Heart right ventricle (tissue), 16 donors: ENCODE data around the gene DYSF. TPM values are rescaled to one million over a fixed set of nuclear protein-coding genes. Genes with fewer than 3 reads are reported as not detected.

Source experiments
- ATAC-seq, 8 donors: fragments of 200-7000 bp; cut with Tn5 transposase; one replicate each; pipeline ENCODE4 v1.9.1; 2020; ENCODE audit warnings: mild to moderate bottlenecking in 8 of 8, moderate library complexity in 8 of 8, moderate number of reproducible peaks in 1 of 8
- DNase-seq, 2 donors: peaks; one replicate each; pipeline ENCODE4 v3.0.0-alpha.2; 2020
- H3K27ac ChIP-seq, 10 donors: fragments of 200-600 bp; sonication (generic) in 2 of 10; one replicate each; pipeline versions ENCODE4 v1.5.0 to v1.8.0; 2020 to 2022; ENCODE audit warnings: mild to moderate bottlenecking in 3 of 10
- H3K27me3 ChIP-seq, 7 donors: fragments of 200-600 bp; one replicate each; pipeline ENCODE4 v1.8.0; 2021 to 2022; ENCODE audit warnings: mild to moderate bottlenecking in 2 of 7
- H3K36me3 ChIP-seq, 9 donors: fragments of 200-600 bp; sonication (generic) in 1 of 9; one replicate each; pipeline versions ENCODE4 v1.5.0 to v1.8.0; 2020 to 2022; ENCODE audit warnings: mild to moderate bottlenecking in 2 of 9
- H3K4me1 ChIP-seq, 9 donors: fragments of 200-600 bp; sonication (generic) in 1 of 9; one replicate each; pipeline versions ENCODE4 v1.5.0 to v1.8.0; 2020 to 2022; ENCODE audit warnings: mild to moderate bottlenecking in 4 of 9
- H3K4me3 ChIP-seq, 10 donors: fragments of 200-600 bp; sonication (generic) in 2 of 10; one replicate each; pipeline versions ENCODE4 v1.5.0 to v1.8.0; 2020 to 2022; ENCODE audit warnings: mild to moderate bottlenecking in 7 of 10, moderate library complexity in 2 of 10
- H3K9me3 ChIP-seq, 11 donors: fragments of 200-600 bp in 10 of 11; sonication (generic) in 2 of 11; one replicate each; pipeline versions ENCODE4 v1.5.0 to v1.8.0; 2013 to 2022; ENCODE audit warnings: mild to moderate bottlenecking in 2 of 11, control low read depth in 1 of 11, moderate library complexity in 1 of 11
- CTCF ChIP-seq, 9 donors: fragments of 200-600 bp; sonication (generic) in 2 of 9; IDR thresholded peaks; one replicate each; pipeline versions ENCODE4 v1.5.0 to v1.8.0; 2021 to 2022; ENCODE audit warnings: antibody characterized with exemption in 9 of 9, mild to moderate bottlenecking in 5 of 9, moderate library complexity in 1 of 9
- WGBS, 2 donors: extraction: QIAGEN DNeasy Blood & Tissue Kit; methylation state at CpG; one replicate each; pipeline ENCODE4 v1.1.7; 2013; ENCODE audit warnings: inconsistent platforms in 1 of 2; 5-methylcytosine and 5-hydroxymethylcytosine counted together
- intact Hi-C, 10 donors: fragments of 100-400 bp; cut with DNase I; formaldehyde crosslinking; loops; one replicate each; pipeline versions ENCODE4 v1.11.1 to v1.14.2; 2022
- polyA plus RNA-seq, 2 donors: library from polyadenylated mRNA; stranded (reverse); fragments of 200-250 nt; gene quantifications; one replicate each; pipeline ENCODE4 v1.2.3, GENCODE V29; 2013
- total RNA-seq, 10 donors: library from RNA; stranded (reverse); fragmentation: NEBNext Ultra II Directional in 3 of 10; extraction: Animal tissue kit (Norgen Biotek cat#: 25700) in 3 of 10; gene quantifications; one replicate each; pipeline versions ENCODE4 v1.2.1 to v1.2.4, GENCODE V29; 2021 to 2023
- donor health status: Arrhythmogenic right ventricular cardiomyopathy.
- donor health status: ischemic (EF 13 %, LVEDD 7.1; RV severe dilation, severe dysfunction).
- donor health status: healthy with polysubstance abuse.
- donor health status: DM: no; HTN: yes; CAD: no.
- donor health status: DM: no; HTN: no; CAD: no.
- donor health status: ischemic (EF 25% LVEDD 6.9; RV normal size, moderate dysfunction).
- donor health status: ischemic (EF 25% LVEDD 5.7; RV mildly dilated, moderate dysfunction).
- donor health status: healthy.
- donor health status: DM: yes; HTN: yes; CAD: no.
- donor health status: Ischemic cardiomyopathy.
- donor health status: ischemic (EF 35%, LVEDD 5.7; RV mildly dilated, moderate dysfunction).
- donor health status: nonischemic (EF 11% LVEDD 7.7; RV severe dilation, severe dysfunction).
- donor health status: DM: yes; HTN: yes; CAD: no.
- donor health status: PGD.
- donor health status: ischemic (EF 29% LVEDD 5.4; RV normal size, mild dysfunction).
- donor health status: nonischemic (EF 23%, LVEDD 6.1; RV moderate dilation, normal function).

DYSF gene
- total and polyA plus RNA-seq, 12 donors: 20.6 to 100 (median 64.8) TPM

- Histone ChIP-seq H3K4me1 (peaks cover 0 to 7% (median 0%) of the 10 kb centered on the region in 9 donors), H3K36me3 (peaks cover 0 to 97% (median 26%) of the 10 kb centered on the region in 9 donors), H3K27ac (no peak overlapping the region), H3K9me3 (no peaks in the 10 kb centered on the region), H3K27me3 (no peaks in the 10 kb centered on the region), H3K4me3 (no peak overlapping the region)
- DNase-seq (no peak), ATAC-seq (no peak)
- TF ChIP-seq CTCF (IDR thresholded peaks at IDR 0.05): no peak
- 81 to 85% methylated on average over 9 of the region's 9 CpGs for WGBS, 2 donors
- intact Hi-C loops: no loop called here
Measured at GRCh38 chr2:71526975-71527374, 73.6 kb downstream of the DYSF start.

GRCh38 chr2:71528131-71528591, 74.8 kb downstream of the DYSF start:
- ATAC-seq: no peak
- Histone ChIP-seq H3K27me3 (no peaks in the 10 kb centered on the region), H3K9me3 (no peaks in the 10 kb centered on the region), H3K4me1 (peaks cover 0 to 12% (median 0%) of the 10 kb centered on the region in 9 donors), H3K27ac (no peak overlapping the region), H3K4me3 (no peak overlapping the region), H3K36me3 (peaks cover 0 to 97% (median 26%) of the 10 kb centered on the region in 9 donors)
- 91 to 92% methylated on average over 10 of the region's 10 CpGs for WGBS, 2 donors
- DNase-seq: no peak
- no peak for TF ChIP-seq CTCF (IDR thresholded peaks at IDR 0.05)
- intact Hi-C loops: no loop called here

GRCh38 chr2:71528749-71529148, 75.4 kb downstream of the DYSF start:
- DNase-seq (no peak), ATAC-seq (no peak)
- H3K9me3 ChIP-seq: no peaks in the 10 kb centered on the region
- no peak overlapping the region for H3K27ac ChIP-seq
- peaks cover 0 to 98% (median 26%) of the 10 kb centered on the region in 9 donors for H3K36me3 ChIP-seq
- H3K4me3 ChIP-seq: no peak overlapping the region
- peaks cover 0 to 12% (median 0%) of the 10 kb centered on the region in 9 donors for H3K4me1 ChIP-seq
- WGBS, 2 donors: 93 to 97% methylated on average over 4 of the region's 4 CpGs
- no peaks in the 10 kb centered on the region for H3K27me3 ChIP-seq
- intact Hi-C loops: no loop called here
- TF ChIP-seq CTCF (IDR thresholded peaks at IDR 0.05): no peak

- H3K9me3 ChIP-seq: no peaks in the 10 kb centered on the region
- no peak overlapping the region for H3K27ac ChIP-seq
- TF ChIP-seq CTCF (IDR thresholded peaks at IDR 0.05): no peak
- no peaks in the 10 kb centered on the region for H3K27me3 ChIP-seq
- WGBS, 2 donors: 79 to 81% methylated on average over 8 of the region's 8 CpGs
- DNase-seq (no peak), ATAC-seq (peak in 1 of 8 donors; percentile 9)
- intact Hi-C loops: loop anchor here in 2 of 10 donors (10.0 kb wide), 2 partner anchors 1055 to 1225 kb away; no protein-coding TSS in a partner anchor
- no peak overlapping the region for H3K4me3 ChIP-seq
- peaks cover 0 to 100% (median 30%) of the 10 kb centered on the region in 9 donors for H3K36me3 ChIP-seq
- peaks cover 0 to 12% (median 0%) of the 10 kb centered on the region in 9 donors for H3K4me1 ChIP-seq
Measured at GRCh38 chr2:71530211-71530610, 76.8 kb downstream of the DYSF start.
